Stimulated activated naive CD8-positive, alpha-beta T cell treated with anti-CD3 and anti-CD28 coated beads, Interleukin-15, Interleukin-2, amounts not matched to agents 100 ng/mL and 50 ng/mL, for 24 hours (primary cell): ENCODE measurements around the gene RAB8B.

Source experiments
- H3K27ac Mint-ChIP-seq: one replicate; pipeline ENCODE4 v1.8.0; 2021; ENCODE audit warnings: mild to moderate bottlenecking, mixed read lengths
- H3K27me3 Mint-ChIP-seq: one replicate; pipeline ENCODE4 v1.8.0; 2021; ENCODE audit warnings: mixed read lengths
- H3K36me3 Mint-ChIP-seq: one replicate; pipeline ENCODE4 v1.8.0; 2021; ENCODE audit warnings: low read depth, mixed read lengths
- H3K4me1 Mint-ChIP-seq: one replicate; pipeline ENCODE4 v1.8.0; 2021; ENCODE audit warnings: low read depth, mixed read lengths
- H3K4me3 Mint-ChIP-seq: one replicate; pipeline ENCODE4 v1.8.0; 2021; ENCODE audit warnings: mild to moderate bottlenecking, mixed read lengths
- H3K9me3 Mint-ChIP-seq: one replicate; pipeline ENCODE4 v1.8.0; 2021; ENCODE audit warnings: mixed read lengths

Gene RAB8B

DNA sequence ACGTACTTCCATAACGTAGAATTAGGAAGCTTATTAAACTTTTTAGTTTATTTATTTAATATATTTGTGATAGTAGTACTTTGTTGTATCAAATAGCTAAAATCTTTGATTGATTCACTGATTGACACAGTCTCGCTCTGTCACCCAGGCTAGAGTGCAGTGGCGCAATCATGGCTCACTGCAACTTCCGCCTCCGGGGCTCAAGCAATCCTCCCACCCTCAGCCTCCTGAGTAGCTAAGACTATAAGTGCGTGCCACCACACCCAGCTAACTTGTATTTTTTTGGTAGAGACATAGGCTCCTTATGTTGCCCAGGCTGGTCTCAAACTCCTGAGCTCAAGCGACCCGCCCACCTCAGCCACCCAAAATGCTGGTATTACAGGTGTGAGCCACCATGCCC, 93.7 kb downstream of the RAB8B start:
- no peak overlapping the region for H3K27ac Mint-ChIP-seq
- H3K4me1 Mint-ChIP-seq, result peaks cover 15% of the 10 kb centered on the region
- H3K4me3 Mint-ChIP-seq, result no peak overlapping the region
- peaks cover 30% of the 10 kb centered on the region for H3K36me3 Mint-ChIP-seq
- H3K9me3 Mint-ChIP-seq, result no peaks in the 10 kb centered on the region
- no peaks in the 10 kb centered on the region for H3K27me3 Mint-ChIP-seq

DNA sequence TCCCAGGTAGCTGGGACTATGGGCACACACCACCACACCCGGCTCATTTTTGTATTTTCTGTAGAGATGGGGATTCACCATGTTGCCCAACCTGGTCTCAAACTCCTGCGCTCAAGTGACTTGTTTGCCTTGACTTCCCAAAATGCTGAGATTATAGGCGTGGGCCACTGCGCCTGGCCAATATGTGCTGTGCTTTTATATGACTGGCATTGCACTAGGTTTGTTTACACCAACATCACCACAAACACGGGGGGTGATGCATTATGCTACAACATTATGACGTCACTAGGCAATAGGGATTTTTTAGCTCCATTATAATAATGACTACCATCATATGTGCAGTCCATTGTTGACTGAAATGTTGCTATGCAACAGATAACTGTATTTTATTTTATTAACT, 94.9 kb downstream of the RAB8B start:
- H3K4me1 Mint-ChIP-seq, result peaks cover 11% of the 10 kb centered on the region
- no peaks in the 10 kb centered on the region for H3K27me3 Mint-ChIP-seq
- H3K27ac Mint-ChIP-seq, result no peak overlapping the region
- peaks cover 23% of the 10 kb centered on the region for H3K36me3 Mint-ChIP-seq
- H3K4me3 Mint-ChIP-seq, result no peak overlapping the region
- H3K9me3 Mint-ChIP-seq, result no peaks in the 10 kb centered on the region

DNA sequence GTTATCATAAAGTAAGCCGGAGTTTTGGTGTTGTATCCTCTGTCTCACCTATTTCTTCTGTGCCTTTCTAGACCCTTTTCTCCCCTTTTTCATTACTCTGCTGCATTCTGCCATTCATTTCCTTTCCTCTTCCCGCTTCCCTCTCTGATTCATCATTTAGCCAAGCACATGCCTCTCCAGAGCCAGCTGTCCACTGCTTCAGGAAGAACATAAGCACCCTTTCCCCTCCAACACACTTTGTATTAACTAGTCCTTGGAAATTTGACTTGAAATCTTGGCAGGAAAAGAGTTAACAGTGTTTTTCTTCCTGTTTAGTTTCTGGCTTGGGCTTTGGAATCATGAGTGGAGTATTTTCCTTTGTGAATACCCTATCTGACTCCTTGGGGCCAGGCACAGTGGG, 97.7 kb downstream of the RAB8B start:
- Mint-ChIP-seq H3K27me3 (no peaks in the 10 kb centered on the region), H3K4me3 (no peak overlapping the region), H3K36me3 (peaks cover 29% of the 10 kb centered on the region), H3K9me3 (no peaks in the 10 kb centered on the region), H3K27ac (no peak overlapping the region), H3K4me1 (peaks cover 11% of the 10 kb centered on the region)

DNA sequence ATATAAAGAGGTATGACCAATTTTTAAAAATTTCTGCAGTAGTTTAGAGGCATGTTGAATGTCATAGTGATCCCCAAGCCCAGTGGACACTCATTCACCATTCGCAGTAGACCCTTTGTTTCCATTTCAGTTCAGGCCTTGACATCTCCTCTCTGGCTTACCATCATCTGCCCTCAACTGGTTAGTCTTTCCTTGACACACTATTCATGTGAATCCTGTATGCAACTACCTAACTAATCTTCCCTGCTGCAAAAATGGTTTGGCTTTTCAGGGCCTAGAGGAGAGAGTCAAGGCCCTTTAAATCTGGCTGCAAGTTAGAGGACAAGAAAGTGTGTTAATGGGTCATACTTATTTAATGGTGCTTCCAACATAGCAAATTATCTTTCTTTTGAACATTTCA, 98.9 kb downstream of the RAB8B start:
- peaks cover 28% of the 10 kb centered on the region for H3K36me3 Mint-ChIP-seq
- H3K27ac Mint-ChIP-seq, result no peak overlapping the region
- no peaks in the 10 kb centered on the region for H3K27me3 Mint-ChIP-seq
- H3K9me3 Mint-ChIP-seq, result no peaks in the 10 kb centered on the region
- H3K4me3 Mint-ChIP-seq, result no peak overlapping the region
- H3K4me1 Mint-ChIP-seq, result peaks cover 9% of the 10 kb centered on the region

DNA sequence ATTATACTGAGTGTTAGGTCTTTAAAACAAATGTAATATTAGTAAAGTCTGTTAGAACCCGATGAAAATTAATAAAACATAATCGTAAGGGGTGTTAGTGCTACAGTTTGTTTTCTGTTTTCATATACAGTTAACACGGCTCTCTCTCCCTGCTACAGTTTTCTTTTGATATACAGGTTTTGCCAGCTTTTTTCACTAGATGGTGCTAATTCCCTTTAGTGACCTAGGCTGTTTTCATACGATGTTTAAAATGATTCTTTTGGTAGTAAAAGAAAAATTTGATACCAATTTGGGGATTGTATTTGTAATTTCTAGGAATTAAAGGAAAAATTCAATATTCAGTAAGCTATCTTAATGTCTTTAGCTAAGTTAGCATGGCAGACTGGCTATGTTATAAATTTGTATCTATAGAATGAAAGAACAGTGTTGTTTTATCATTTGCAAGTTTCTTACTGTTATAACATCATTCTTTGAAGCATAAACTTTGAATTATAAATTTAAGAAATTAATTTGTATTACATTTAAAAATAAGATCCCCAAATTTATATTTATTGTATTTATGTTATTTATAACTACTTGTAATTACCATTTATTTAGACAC, 99.5 kb downstream of the RAB8B start:
- Mint-ChIP-seq H3K36me3 (peaks cover 24% of the 10 kb centered on the region), H3K4me3 (no peak overlapping the region), H3K27ac (no peak overlapping the region), H3K27me3 (no peaks in the 10 kb centered on the region), H3K9me3 (no peaks in the 10 kb centered on the region), H3K4me1 (peaks cover 6% of the 10 kb centered on the region)

DNA sequence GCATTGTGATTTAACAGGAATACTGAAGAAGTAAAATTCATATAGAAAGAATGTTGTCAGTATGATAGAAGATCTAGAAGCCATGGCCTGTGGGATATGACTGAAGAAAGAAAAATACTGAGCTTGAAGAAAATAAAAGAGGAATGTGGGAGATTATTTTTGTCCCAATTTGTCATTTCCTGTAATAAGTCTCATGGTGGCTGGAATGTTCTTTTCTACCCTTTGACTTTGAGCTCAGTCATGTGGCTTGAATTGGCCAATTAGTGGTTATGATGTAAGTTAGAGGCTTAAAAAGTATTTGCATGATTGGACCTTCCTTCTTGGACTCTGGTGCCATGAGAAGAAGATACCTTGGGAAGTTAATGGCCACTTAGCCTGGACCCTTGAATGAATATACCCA, 102.1 kb downstream of the RAB8B start:
- H3K36me3 Mint-ChIP-seq, result peaks cover 38% of the 10 kb centered on the region

DNA sequence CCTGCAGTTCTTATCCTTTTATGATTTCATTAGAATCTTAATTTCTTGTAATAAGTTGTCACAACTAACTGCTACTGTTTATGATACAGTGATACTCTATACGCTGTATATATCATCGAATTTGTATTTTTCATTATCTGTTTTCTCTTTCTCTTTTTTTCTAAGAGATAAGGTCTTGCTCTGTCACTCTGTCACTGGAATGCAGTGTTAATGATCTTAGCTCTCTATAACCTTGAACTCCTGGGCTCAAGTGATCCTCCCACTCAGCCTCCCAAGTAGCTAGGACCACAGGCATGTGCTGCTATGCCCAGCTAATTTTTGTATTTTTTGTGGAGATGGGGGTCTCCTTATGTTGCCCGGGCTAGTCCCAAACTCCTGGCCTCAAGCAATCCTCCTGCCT, 102.8 kb downstream of the RAB8B start:
- Mint-ChIP-seq H3K4me1 (peaks cover 9% of the 10 kb centered on the region), H3K27me3 (no peaks in the 10 kb centered on the region), H3K27ac (no peak overlapping the region), H3K36me3 (peaks cover 35% of the 10 kb centered on the region), H3K9me3 (no peaks in the 10 kb centered on the region), H3K4me3 (no peak overlapping the region)

More for the DNA sequence above, 102.1 kb downstream of the RAB8B start:
- Mint-ChIP-seq H3K4me3 (no peak overlapping the region), H3K9me3 (no peaks in the 10 kb centered on the region), H3K27me3 (no peaks in the 10 kb centered on the region), H3K27ac (no peak overlapping the region), H3K4me1 (peaks cover 9% of the 10 kb centered on the region)

DNA sequence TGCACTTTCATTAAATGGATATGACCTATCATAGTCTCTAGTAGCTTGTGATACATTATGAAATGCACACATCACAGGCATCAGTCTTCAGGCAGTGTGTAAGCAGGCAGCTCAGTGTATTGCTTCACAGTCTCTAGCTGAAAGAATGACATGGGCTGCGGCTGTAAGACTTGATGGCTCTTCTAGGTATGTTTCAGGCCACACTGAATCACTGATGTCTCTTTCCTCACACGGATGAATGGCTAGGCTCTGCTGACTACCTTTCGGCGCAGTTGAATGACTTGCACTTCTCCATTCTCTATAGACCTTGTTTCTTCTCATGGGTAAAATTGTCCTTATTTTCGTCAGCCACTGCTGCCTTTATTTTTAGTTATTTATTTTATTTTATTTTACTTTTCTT, 103.4 kb downstream of the RAB8B start:
- no peak overlapping the region for H3K4me3 Mint-ChIP-seq
- H3K27me3 Mint-ChIP-seq, result no peaks in the 10 kb centered on the region
- no peaks in the 10 kb centered on the region for H3K9me3 Mint-ChIP-seq
- H3K4me1 Mint-ChIP-seq, result peaks cover 9% of the 10 kb centered on the region
- no peak overlapping the region for H3K27ac Mint-ChIP-seq
- H3K36me3 Mint-ChIP-seq, result peaks cover 30% of the 10 kb centered on the region

DNA sequence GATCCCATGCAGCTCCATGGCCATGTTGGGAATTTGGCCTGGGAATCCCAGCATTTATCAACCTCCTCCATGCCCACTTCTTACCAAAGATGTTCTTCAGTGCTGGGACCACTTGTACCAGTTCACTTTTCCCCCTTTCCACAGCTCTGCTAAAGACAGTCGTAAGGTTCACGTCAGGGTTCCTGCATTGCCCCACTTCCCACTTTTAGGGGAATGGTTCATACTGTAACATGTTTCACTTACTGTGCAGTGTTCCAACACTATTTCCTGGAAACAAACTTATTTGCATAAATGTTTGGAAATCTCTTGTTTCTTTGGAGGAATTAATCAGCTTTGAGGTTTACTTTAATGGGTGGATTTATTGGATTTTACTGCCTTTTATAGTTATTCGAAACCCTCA, 105.0 kb downstream of the RAB8B start:
- Mint-ChIP-seq H3K27me3 (no peaks in the 10 kb centered on the region), H3K36me3 (peaks cover 33% of the 10 kb centered on the region), H3K9me3 (no peaks in the 10 kb centered on the region), H3K4me1 (peaks cover 3% of the 10 kb centered on the region), H3K4me3 (no peak overlapping the region), H3K27ac (no peak overlapping the region)

DNA sequence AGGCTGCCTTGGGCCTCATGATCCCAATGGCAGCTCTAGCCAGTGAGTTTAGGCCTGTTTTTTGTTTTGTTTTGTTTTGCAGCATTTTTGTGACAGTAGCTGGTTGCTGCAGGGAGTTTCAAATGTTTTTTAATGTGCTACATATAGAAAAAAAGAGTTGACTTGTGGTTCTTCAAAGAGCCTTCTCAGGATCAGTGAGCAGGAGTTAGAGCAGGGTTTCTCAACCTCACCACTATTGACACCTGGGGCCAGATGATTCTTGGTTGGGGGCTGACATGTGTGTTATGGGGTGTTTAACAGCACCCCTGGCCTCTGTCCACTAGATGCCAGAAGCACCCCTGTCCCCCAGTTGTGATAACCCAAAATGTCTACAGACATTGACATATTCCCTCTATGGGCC, 105.9 kb downstream of the RAB8B start:
- Mint-ChIP-seq H3K27ac (no peak overlapping the region), H3K4me1 (peaks cover 3% of the 10 kb centered on the region), H3K9me3 (no peaks in the 10 kb centered on the region), H3K27me3 (no peaks in the 10 kb centered on the region), H3K36me3 (peaks cover 35% of the 10 kb centered on the region), H3K4me3 (no peak overlapping the region)

DNA sequence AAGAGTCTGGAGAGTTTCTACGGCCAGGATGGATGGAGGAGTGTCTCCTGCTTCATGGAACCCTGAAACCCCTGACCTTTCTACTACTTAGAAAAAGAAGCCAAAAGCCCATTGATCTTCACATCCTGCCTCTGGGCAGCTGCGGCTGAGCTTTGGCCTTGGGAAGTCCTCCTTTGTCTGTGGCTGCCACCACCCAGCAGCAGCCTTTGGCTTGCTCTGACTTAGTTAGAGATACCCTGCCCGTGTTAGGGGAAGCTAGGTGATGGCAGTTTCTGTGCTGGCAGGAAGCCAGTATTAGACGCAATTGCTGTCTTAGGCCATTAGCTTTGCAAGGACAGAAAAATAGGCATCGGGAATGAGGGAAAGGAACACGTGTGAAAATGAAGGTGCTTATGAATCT, 106.8 kb downstream of the RAB8B start:
- Mint-ChIP-seq H3K4me3 (no peak overlapping the region), H3K27me3 (no peaks in the 10 kb centered on the region), H3K27ac (no peak overlapping the region), H3K9me3 (no peaks in the 10 kb centered on the region), H3K36me3 (peaks cover 39% of the 10 kb centered on the region), H3K4me1 (peaks cover 3% of the 10 kb centered on the region)

DNA sequence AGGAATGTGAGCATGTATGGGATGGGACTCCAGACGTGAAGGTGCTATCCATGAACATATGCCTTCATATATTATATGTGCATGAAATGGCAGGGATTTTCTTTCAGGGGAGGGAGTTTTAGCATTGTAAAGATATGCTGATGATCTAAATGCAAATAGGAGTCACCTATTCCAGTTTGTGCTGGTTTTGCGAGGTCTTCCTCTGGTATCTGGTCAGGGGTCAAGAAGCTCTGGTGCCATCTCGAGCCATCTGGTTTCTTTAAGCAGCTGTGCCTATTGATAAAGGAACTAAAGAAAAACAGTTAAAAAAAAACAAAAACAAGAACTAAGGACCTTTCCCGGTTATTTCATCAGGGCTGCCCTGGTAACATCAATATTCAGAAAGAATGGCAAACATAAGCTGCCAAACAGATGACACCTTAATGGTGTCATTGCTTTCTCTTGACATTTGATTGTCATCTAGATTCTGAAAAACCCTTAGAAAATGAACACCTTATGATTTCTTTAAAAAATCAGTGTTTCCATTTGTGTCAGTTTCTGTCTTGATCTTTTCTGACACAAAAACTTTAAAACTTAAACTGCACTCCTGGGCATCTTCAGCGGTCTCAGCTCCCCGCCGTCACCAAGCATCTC, 110.7 kb downstream of the RAB8B start:
- H3K36me3 Mint-ChIP-seq, result peaks cover 36% of the 10 kb centered on the region
- H3K27me3 Mint-ChIP-seq, result no peaks in the 10 kb centered on the region
- H3K9me3 Mint-ChIP-seq, result no peaks in the 10 kb centered on the region
- H3K4me3 Mint-ChIP-seq, result no peak overlapping the region
- peaks cover 3% of the 10 kb centered on the region for H3K4me1 Mint-ChIP-seq
- H3K27ac Mint-ChIP-seq, result no peak overlapping the region

DNA sequence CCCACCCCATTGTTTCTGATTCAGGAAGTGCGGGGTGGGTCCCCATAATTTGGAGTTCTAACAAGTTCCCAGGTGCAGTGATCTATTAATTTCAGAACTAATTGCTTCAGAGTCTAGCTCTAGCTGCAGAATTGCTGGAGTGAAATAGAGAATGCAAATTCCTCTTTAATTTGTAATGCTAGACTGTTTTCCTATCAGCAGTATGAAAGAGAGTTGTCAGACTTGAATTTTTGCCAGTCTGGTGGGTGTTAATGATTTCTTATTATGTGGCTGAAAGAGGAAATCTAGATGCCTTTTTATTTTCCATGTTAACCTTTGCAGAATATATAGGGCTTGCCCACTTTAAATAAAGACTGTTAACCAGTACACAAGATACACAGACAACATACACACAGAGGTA, 111.7 kb downstream of the RAB8B start:
- Mint-ChIP-seq H3K4me3 (no peak overlapping the region), H3K27ac (no peak overlapping the region), H3K27me3 (no peaks in the 10 kb centered on the region), H3K36me3 (peaks cover 46% of the 10 kb centered on the region), H3K9me3 (no peaks in the 10 kb centered on the region), H3K4me1 (peaks cover 3% of the 10 kb centered on the region)

DNA sequence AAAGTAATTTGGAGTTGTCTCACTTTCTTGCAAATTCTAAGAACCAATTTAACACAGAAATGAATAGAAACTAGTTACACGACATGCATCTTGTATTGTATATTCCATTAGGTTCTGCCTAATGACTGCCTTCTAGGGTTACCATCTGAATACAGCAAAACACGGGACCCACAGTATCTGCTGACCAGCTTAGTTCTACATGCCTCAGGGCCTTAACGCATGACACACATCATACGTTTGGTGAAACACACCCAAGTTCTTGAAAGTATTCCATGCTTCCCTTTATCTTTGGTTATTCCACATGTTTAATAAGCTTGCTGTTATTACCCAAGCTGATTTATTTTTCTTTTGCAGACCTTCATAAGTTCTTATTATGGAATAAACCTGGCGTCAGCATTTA, 115.9 kb downstream of the RAB8B start:
- Mint-ChIP-seq H3K4me3 (no peak overlapping the region), H3K36me3 (peaks cover 36% of the 10 kb centered on the region), H3K9me3 (no peaks in the 10 kb centered on the region), H3K4me1 (no peaks in the 10 kb centered on the region), H3K27ac (no peak overlapping the region), H3K27me3 (no peaks in the 10 kb centered on the region)

DNA sequence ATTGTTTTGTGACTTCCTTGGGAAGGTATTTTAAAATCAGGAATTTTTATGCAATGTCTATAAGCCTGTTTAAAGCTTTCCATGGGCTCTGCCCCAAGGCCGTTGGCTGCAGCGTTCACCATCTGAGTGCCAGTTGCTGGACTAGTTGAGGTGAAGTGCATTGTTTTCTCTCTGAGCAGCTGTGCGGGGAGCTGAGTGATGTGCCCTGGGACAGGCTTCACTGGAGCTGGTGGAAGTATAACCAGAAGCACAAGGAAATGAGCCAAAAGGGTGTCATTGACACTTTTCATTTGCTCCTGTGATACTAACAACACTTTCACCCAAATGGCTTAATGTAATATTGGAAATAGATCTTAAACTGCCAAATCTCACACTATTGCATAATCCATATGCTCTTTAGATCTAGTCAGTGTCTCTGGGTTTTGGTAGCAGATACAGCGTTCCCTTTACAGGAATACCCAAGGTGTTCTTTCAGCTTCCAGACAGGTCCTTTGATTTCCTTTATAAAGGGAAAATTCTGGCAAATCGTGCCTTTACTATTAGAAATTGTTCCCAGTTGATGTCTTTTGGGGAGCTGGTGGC, 117.2 kb downstream of the RAB8B start:
- Mint-ChIP-seq H3K27me3 (no peaks in the 10 kb centered on the region), H3K4me1 (no peaks in the 10 kb centered on the region), H3K4me3 (no peak overlapping the region), H3K9me3 (no peaks in the 10 kb centered on the region), H3K27ac (no peak overlapping the region), H3K36me3 (peaks cover 35% of the 10 kb centered on the region)

DNA sequence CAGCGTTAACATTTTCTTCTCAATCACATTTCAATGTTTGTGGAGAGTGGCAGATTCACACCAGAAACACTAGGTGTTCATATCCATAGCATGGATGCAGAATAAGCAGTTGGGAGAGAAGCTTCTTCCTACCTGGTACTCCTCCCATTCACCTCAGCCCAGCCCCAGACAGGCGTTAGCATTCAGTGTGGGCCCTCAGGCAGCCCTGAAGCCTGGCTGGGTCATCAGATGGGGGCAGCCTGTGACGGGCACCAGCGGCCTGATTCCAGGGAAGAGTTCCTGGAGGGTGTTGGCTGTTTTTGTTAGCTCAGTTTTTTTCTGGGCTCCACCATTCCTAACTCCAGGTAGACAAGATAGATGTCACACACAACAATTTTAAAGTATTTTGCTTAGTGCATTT, 119.1 kb downstream of the RAB8B start:
- H3K27ac Mint-ChIP-seq, result no peak overlapping the region
- H3K36me3 Mint-ChIP-seq, result peaks cover 23% of the 10 kb centered on the region
- no peaks in the 10 kb centered on the region for H3K27me3 Mint-ChIP-seq
- no peak overlapping the region for H3K4me3 Mint-ChIP-seq
- no peaks in the 10 kb centered on the region for H3K4me1 Mint-ChIP-seq
- H3K9me3 Mint-ChIP-seq, result no peaks in the 10 kb centered on the region
